ENCODE data around the gene GHDC.
"Not testable (repeated sequence)": the region's sequence is repeated elsewhere in the genome, so short reads cannot be mapped to it uniquely, and the experiment has no call there.

Gene GHDC

GRCh38 chr17:42193969-42194899 lies at the start of gene GHDC:
Gene GHDC (minus strand): TSS chr17:42194494. CDS start chr17:42193581, 913 bp downstream.
- DNase-seq, result peak; percentile 84

GRCh38 chr17:42243493-42243982 lies 49.2 kb upstream of the GHDC start:
- DNase-seq, result no peak

GRCh38 chr17:42241871-42242270 lies 47.6 kb upstream of the GHDC start:
- no peak for DNase-seq

- not testable (repeated sequence) for DNase-seq
Observed at GRCh38 chr17:42240863-42241262, 46.6 kb upstream of the GHDC start.

GRCh38 chr17:42240201-42240600 lies 45.9 kb upstream of the GHDC start:
- DNase-seq, result no peak

GRCh38 chr17:42239576-42239975 lies 45.3 kb upstream of the GHDC start:
- not testable (repeated sequence) for DNase-seq

- DNase-seq, result no peak
Observed at GRCh38 chr17:42236760-42237159, 42.5 kb upstream of the GHDC start.

GRCh38 chr17:42233994-42234393 lies 39.7 kb upstream of the GHDC start:
- no peak for DNase-seq

GRCh38 chr17:42233156-42233555 lies 38.9 kb upstream of the GHDC start:
- no peak for DNase-seq

- no peak for DNase-seq
Observed at GRCh38 chr17:42230225-42230624, 35.9 kb upstream of the GHDC start.

GRCh38 chr17:42227849-42228700 lies 33.8 kb upstream of the GHDC start:
- DNase-seq, result no peak

GRCh38 chr17:42225646-42226045 lies 31.4 kb upstream of the GHDC start:
- DNase-seq, result no peak

- DNase-seq, result no peak
Observed at GRCh38 chr17:42224651-42225050, 30.4 kb upstream of the GHDC start.

GRCh38 chr17:42221886-42222745 lies 27.8 kb upstream of the GHDC start:
- peak; percentile 79 for DNase-seq

GRCh38 chr17:42219280-42219679 lies 25.0 kb upstream of the GHDC start:
- not testable (repeated sequence) for DNase-seq

GRCh38 chr17:42214156-42214555 lies 19.9 kb upstream of the GHDC start:
- DNase-seq, result no peak

- no peak for DNase-seq
Observed at GRCh38 chr17:42212382-42212781, 18.1 kb upstream of the GHDC start.

GRCh38 chr17:42211921-42212341 lies 17.6 kb upstream of the GHDC start:
- not testable (repeated sequence) for DNase-seq

- no peak for DNase-seq
Observed at GRCh38 chr17:42210046-42210445, 15.8 kb upstream of the GHDC start.

- DNase-seq, result not testable (repeated sequence)
Observed at GRCh38 chr17:42206153-42206612, 11.9 kb upstream of the GHDC start.

- no peak for DNase-seq
Observed at GRCh38 chr17:42203354-42203753, 9.1 kb upstream of the GHDC start.

- no peak for DNase-seq
Observed at GRCh38 chr17:42202696-42203095, 8.4 kb upstream of the GHDC start.
